Smooth muscle cell (in vitro differentiated cells): Measurements from ENCODE around the gene NPY2R. TPM values are rescaled to one million over a fixed set of nuclear protein-coding genes. Genes with fewer than 3 reads are reported as not detected.

Experiments
- DNase-seq: peaks from one replicate; lab custom pipeline; 2025; ENCODE audit not compliant: unreplicated experiment; lab: John Stamatoyannopoulos, UW
- H2AFZ ChIP-seq: fragments of 200-600 bp; sonication (generic); 2 replicates; pipeline ENCODE4 v1.6.0; 2016; ENCODE audit warnings: antibody characterized with exemption, low read depth, mild to moderate bottlenecking
- H3F3A ChIP-seq: fragments of 200-600 bp; sonication (generic); 2 replicates; pipeline ENCODE4 v1.6.0; 2017; ENCODE audit warnings: antibody characterized with exemption, low read depth
- H3K27ac ChIP-seq: fragments of 200-600 bp; sonication (generic); 2 replicates; pipeline ENCODE4 v1.5.1; 2016; ENCODE audit warnings: low read depth, mild to moderate bottlenecking
- H3K27me3 ChIP-seq: fragments of 200-600 bp; sonication (generic); 2 replicates; pipeline ENCODE4 v1.6.1; 2016; ENCODE audit warnings: low read depth, mild to moderate bottlenecking
- H3K36me3 ChIP-seq: fragments of 200-600 bp; sonication (generic); 2 replicates; pipeline ENCODE4 v1.5.1; 2016; ENCODE audit warnings: low read depth
- H3K4me1 ChIP-seq: fragments of 200-600 bp; sonication (generic); 2 replicates; pipeline ENCODE4 v1.5.1; 2016; ENCODE audit warnings: low read depth
- H3K4me2 ChIP-seq: fragments of 200-600 bp; sonication (generic); 2 replicates; pipeline ENCODE4 v1.6.0; 2016; ENCODE audit warnings: mild to moderate bottlenecking
- H3K4me3 ChIP-seq: fragments of 200-600 bp; sonication (generic); 2 replicates; pipeline ENCODE4 v1.5.1; 2016; ENCODE audit warnings: mild to moderate bottlenecking
- H3K79me2 ChIP-seq: fragments of 200-600 bp; sonication (generic); 2 replicates; pipeline ENCODE4 v1.6.0; 2016; ENCODE audit warnings: low read depth, mild to moderate bottlenecking
- H3K9ac ChIP-seq: fragments of 200-600 bp; sonication (generic); 2 replicates; pipeline ENCODE4 v1.6.0; 2016; ENCODE audit warnings: low read depth
- H3K9me3 ChIP-seq: fragments of 200-600 bp; sonication (generic); replicated peaks from 2 replicates; pipeline ENCODE4 v1.5.1; 2016; ENCODE audit warnings: low read depth
- H4K20me1 ChIP-seq: fragments of 200-600 bp; sonication (generic); 2 replicates; pipeline ENCODE4 v1.6.0; 2016; ENCODE audit warnings: low read depth
- CTCF ChIP-seq: fragments of 200-600 bp; sonication (generic); IDR thresholded peaks from 2 replicates; pipeline ENCODE4 v1.5.1; 2017; ENCODE audit warnings: borderline replicate concordance, mild to moderate bottlenecking, antibody characterized with exemption; ENCODE audit not compliant: insufficient read depth, poor library complexity, severe bottlenecking
- WGBS: methylation state at CpG from one replicate; pipeline ENCODE4 v1.1.7; 2016; ENCODE audit warnings: low lambda C conversion rate; 5-methylcytosine and 5-hydroxymethylcytosine counted together
- polyA plus RNA-seq: library from polyadenylated mRNA; unstranded; fragments of >200 nt; fragmentation: Nextera tagmentation; extraction: Ambion mirVana; gene quantifications from 2 replicates; pipeline ENCODE4 v1.2.1, GENCODE V29; 2016
- total RNA-seq: library from RNA; depleted of rRNA; stranded (reverse); fragments of >200 nt; gene quantifications from 2 replicates; pipeline ENCODE4 v1.2.3, GENCODE V29; 2014

Gene NPY2R, protein sequence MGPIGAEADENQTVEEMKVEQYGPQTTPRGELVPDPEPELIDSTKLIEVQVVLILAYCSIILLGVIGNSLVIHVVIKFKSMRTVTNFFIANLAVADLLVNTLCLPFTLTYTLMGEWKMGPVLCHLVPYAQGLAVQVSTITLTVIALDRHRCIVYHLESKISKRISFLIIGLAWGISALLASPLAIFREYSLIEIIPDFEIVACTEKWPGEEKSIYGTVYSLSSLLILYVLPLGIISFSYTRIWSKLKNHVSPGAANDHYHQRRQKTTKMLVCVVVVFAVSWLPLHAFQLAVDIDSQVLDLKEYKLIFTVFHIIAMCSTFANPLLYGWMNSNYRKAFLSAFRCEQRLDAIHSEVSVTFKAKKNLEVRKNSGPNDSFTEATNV
- total RNA-seq (not detected in 2 replicates), polyA plus RNA-seq (not detected in 2 replicates)

DNA sequence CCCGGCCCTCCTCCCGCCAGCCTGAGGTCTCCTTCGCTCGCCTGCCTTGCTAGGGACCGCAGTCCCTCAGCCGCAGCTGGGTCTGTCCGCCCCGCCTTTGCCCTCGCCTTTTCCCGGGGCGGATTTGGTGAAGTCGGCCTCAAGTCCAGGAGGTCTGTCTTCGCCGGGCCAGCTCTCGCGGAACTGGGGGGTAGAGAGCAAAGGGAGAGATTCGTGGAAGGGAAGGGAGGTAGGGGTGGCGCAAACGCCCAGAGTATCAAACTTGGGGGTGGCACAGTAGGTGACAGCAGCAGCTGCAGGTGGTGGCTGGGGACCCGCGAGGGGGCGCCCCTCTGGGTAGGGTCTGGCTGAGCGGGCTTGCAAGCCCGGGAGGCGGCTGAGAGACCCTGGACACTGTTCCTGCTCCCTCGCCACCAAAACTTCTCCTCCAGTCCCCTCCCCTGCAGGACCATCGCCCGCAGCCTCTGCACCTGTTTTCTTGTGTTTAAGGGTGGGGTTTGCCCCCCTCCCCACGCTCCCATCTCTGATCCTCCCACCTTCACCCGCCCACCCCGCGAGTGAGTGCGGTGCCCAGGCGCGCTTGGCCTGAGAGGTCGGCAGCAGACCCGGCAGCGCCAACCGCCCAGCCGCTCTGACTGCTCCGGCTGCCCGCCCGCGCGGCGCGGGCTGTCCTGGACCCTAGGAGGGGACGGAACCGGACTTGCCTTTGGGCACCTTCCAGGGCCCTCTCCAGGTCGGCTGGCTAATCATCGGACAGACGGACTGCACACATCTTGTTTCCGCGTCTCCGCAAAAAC is at the start of gene NPY2R:
Gene NPY2R (plus strand): TSS at position 379 of the 797 bp plus-strand sequence. CDS start 5,304 bp downstream, outside the sequence.
- peak within 1 kb of the TSS; percentile 82 for H3K4me2 ChIP-seq
- H4K20me1 ChIP-seq, result no peaks in the 10 kb centered on the region
- peaks cover 13% of the 10 kb centered on the region for H3K4me1 ChIP-seq
- no peaks in the 10 kb centered on the region for H3K79me2 ChIP-seq
- no peaks in the 10 kb centered on the region for H3F3A ChIP-seq
- H3K9ac ChIP-seq, result no peak within 1 kb of the TSS
- 1% methylated on average over 46 of the region's 55 CpGs for WGBS
- TF ChIP-seq CTCF, result no peak
- no peaks in the 10 kb centered on the region for H3K9me3 ChIP-seq
- no peak within 1 kb of the TSS for H3K27ac ChIP-seq
- H2AFZ ChIP-seq, result no peak within 1 kb of the TSS
- peak within 1 kb of the TSS; percentile 42 for H3K4me3 ChIP-seq
- H3K27me3 ChIP-seq, result peaks cover 71% of the 10 kb centered on the region
- no peak for DNase-seq
- H3K36me3 ChIP-seq, result no peaks in the 10 kb centered on the region

DNA sequence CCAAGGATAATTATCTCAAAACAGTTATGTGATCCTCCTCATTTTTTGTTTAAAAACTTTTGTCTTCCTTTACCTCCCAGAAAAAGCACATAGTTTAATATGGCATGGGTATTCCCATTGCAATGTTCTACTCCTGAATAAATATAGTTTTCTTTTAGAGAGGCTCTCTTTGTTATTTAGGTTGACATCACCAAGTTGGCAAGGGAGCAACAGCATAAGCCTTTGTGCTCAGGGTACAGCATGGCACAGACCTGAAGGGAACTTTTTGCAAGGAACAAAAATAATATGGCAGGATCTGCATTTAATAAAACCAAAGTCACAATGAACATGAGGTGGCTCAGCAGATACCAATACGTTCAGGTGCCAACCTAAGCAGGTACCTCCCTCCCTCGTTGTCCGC is 47.1 kb upstream of the NPY2R start:
- Histone ChIP-seq H3K27ac (no peak overlapping the region), H3K36me3 (no peaks in the 10 kb centered on the region), H3K27me3 (no peaks in the 10 kb centered on the region), H3K4me2 (no peak overlapping the region), H2AFZ (no peak overlapping the region), H4K20me1 (no peaks in the 10 kb centered on the region), H3K4me3 (no peak overlapping the region), H3K9ac (no peak overlapping the region), H3F3A (no peaks in the 10 kb centered on the region), H3K4me1 (no peaks in the 10 kb centered on the region), H3K79me2 (no peaks in the 10 kb centered on the region), H3K9me3 (no peaks in the 10 kb centered on the region)
- DNase-seq, result no peak
- WGBS, result 95% methylated on average over 3 of the region's 3 CpGs
- TF ChIP-seq CTCF, result no peak

DNA sequence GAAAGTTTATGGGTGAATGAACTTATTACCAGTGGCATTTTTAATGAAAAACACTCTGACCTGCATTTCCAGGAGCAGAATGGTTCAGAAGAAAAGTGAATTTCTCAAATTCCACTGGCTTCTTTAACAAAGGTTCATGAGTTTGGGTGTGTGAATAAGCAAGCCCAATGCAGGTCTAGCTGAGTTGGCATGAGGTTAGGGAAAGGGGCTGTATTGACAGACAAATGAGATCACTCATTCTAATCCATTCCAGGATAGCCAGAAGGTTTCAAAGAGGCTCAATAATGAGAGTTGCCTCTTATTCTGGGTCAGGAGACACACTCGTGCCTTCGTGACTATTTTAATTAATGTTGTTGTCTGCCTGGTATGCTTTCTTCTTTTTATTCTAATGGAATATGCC is 43.7 kb upstream of the NPY2R start:
- no peaks in the 10 kb centered on the region for H3K36me3 ChIP-seq
- H3K4me3 ChIP-seq, result no peak overlapping the region
- no peaks in the 10 kb centered on the region for H3K79me2 ChIP-seq
- no peaks in the 10 kb centered on the region for H3K9me3 ChIP-seq
- no peaks in the 10 kb centered on the region for H4K20me1 ChIP-seq
- no peak overlapping the region for H3K27ac ChIP-seq
- no peak for TF ChIP-seq CTCF
- peaks cover 4% of the 10 kb centered on the region for H3K4me1 ChIP-seq
- H3K27me3 ChIP-seq, result no peaks in the 10 kb centered on the region
- H3K4me2 ChIP-seq, result no peak overlapping the region
- 77% methylated on average over 2 of the region's 2 CpGs for WGBS
- no peaks in the 10 kb centered on the region for H3F3A ChIP-seq
- H2AFZ ChIP-seq, result no peak overlapping the region
- H3K9ac ChIP-seq, result no peak overlapping the region
- DNase-seq, result no peak
